ENCODE measurements around the gene SLC26A3.

SLC26A3 gene

GRCh38 chr7:107815254-107815882 lies 12.3 kb upstream of the SLC26A3 start:
- no peak for DNase-seq (ENCODE audit: low read depth in 2 of 2)

- DNase-seq (ENCODE audit: low read depth in 2 of 2), result no peak
Measured at GRCh38 chr7:107813524-107813923, 10.5 kb upstream of the SLC26A3 start.

GRCh38 chr7:107811934-107812333 lies 8.9 kb upstream of the SLC26A3 start:
- no peak for DNase-seq (ENCODE audit: low read depth in 2 of 2)

GRCh38 chr7:107810626-107811025 lies 7.6 kb upstream of the SLC26A3 start:
- no peak for DNase-seq (ENCODE audit: low read depth in 2 of 2)

- DNase-seq (ENCODE audit: low read depth in 2 of 2), result no peak
Measured at GRCh38 chr7:107809179-107809578, 6.2 kb upstream of the SLC26A3 start.

- DNase-seq (ENCODE audit: low read depth in 2 of 2), result no peak
Measured at GRCh38 chr7:107799647-107800264, 3.3 kb downstream of the SLC26A3 start.

- DNase-seq (ENCODE audit: low read depth in 2 of 2), result no peak
Measured at GRCh38 chr7:107792364-107792763, 10.7 kb downstream of the SLC26A3 start.

GRCh38 chr7:107789647-107790046 lies 13.4 kb downstream of the SLC26A3 start:
- DNase-seq (ENCODE audit: low read depth in 2 of 2), result no peak

- DNase-seq (ENCODE audit: low read depth in 2 of 2), result no peak
Measured at GRCh38 chr7:107788662-107789061, 14.4 kb downstream of the SLC26A3 start.

GRCh38 chr7:107788216-107788615 lies 14.8 kb downstream of the SLC26A3 start:
- no peak for DNase-seq (ENCODE audit: low read depth in 2 of 2)

- DNase-seq (ENCODE audit: low read depth in 2 of 2), result no peak
Measured at GRCh38 chr7:107785926-107786325, 17.1 kb downstream of the SLC26A3 start.

- DNase-seq (ENCODE audit: low read depth in 2 of 2), result no peak
Measured at GRCh38 chr7:107785170-107785569, 17.9 kb downstream of the SLC26A3 start.

GRCh38 chr7:107783648-107784047 lies 19.4 kb downstream of the SLC26A3 start:
- DNase-seq (ENCODE audit: low read depth in 2 of 2), result no peak

- DNase-seq (ENCODE audit: low read depth in 2 of 2), result no peak
Measured at GRCh38 chr7:107782374-107782773, 20.6 kb downstream of the SLC26A3 start.

GRCh38 chr7:107779647-107780099 lies 23.4 kb downstream of the SLC26A3 start:
- no peak for DNase-seq (ENCODE audit: low read depth in 2 of 2)

GRCh38 chr7:107778283-107778682 lies 24.7 kb downstream of the SLC26A3 start:
- DNase-seq (ENCODE audit: low read depth in 2 of 2), result no peak

GRCh38 chr7:107777702-107778101 lies 25.3 kb downstream of the SLC26A3 start:
- DNase-seq (ENCODE audit: low read depth in 2 of 2), result no peak

GRCh38 chr7:107773027-107773426 lies 30.0 kb downstream of the SLC26A3 start:
- no peak for DNase-seq (ENCODE audit: low read depth in 2 of 2)

GRCh38 chr7:107768263-107768662 lies 34.8 kb downstream of the SLC26A3 start:
- no peak for DNase-seq (ENCODE audit: low read depth in 2 of 2)

- no peak for DNase-seq (ENCODE audit: low read depth in 2 of 2)
Measured at GRCh38 chr7:107767391-107767790, 35.6 kb downstream of the SLC26A3 start.

GRCh38 chr7:107758667-107759066 lies 44.4 kb downstream of the SLC26A3 start:
- DNase-seq (ENCODE audit: low read depth in 2 of 2), result no peak

GRCh38 chr7:107754642-107755041 lies 48.4 kb downstream of the SLC26A3 start:
- no peak for DNase-seq (ENCODE audit: low read depth in 2 of 2)

- DNase-seq (ENCODE audit: low read depth in 2 of 2), result no peak
Measured at GRCh38 chr7:107751113-107751512, 51.9 kb downstream of the SLC26A3 start.

GRCh38 chr7:107746006-107746405 lies 57.0 kb downstream of the SLC26A3 start:
- DNase-seq (ENCODE audit: low read depth in 2 of 2), result no peak
